Neural cell (in vitro differentiated cells): ENCODE measurements around the gene NFIB.

Source experiments
- CTCF ChIP-seq: fragments of 450-650 bp; IDR thresholded peaks from 2 replicates; pipeline ENCODE4 v1.5.1; 2014; ENCODE audit warnings: antibody characterized with exemption, mild to moderate bottlenecking, moderate library complexity; ENCODE audit not compliant: poor library complexity, severe bottlenecking
- EP300 ChIP-seq: fragments of 450-650 bp; conservative IDR thresholded peaks from 2 replicates; pipeline ENCODE4 v1.6.1; 2014; ENCODE audit warnings: antibody characterized with exemption, mild to moderate bottlenecking, moderate library complexity; ENCODE audit not compliant: poor library complexity, severe bottlenecking
- EZH2 ChIP-seq: fragments of 200-600, 300-800 bp; shearing (Covaris generic), sonication (generic); IDR thresholded peaks from 2 replicates; pipeline ENCODE4 v1.6.1; 2014; ENCODE audit warnings: antibody characterized with exemption, low read length, borderline replicate concordance, mild to moderate bottlenecking; ENCODE audit not compliant: insufficient read depth, poor library complexity, severe bottlenecking
- TAF1 ChIP-seq: IDR thresholded peaks from 2 replicates; pipeline ENCODE4 v1.6.1; 2012; ENCODE audit warnings: low read depth

- no peak for TF ChIP-seq EZH2
- no peak for TF ChIP-seq TAF1
- no peak for TF ChIP-seq CTCF
- no peak for TF ChIP-seq EP300
Observed at GRCh38 chr9:14136047-14136635, 177.8 kb downstream of the NFIB start.
